ENCODE measurements around the gene OGFOD3.
"Not testable (repeated sequence)": the region's sequence is repeated elsewhere in the genome, so short reads cannot be mapped to it uniquely, and the experiment has no call there.

Gene OGFOD3

DNA sequence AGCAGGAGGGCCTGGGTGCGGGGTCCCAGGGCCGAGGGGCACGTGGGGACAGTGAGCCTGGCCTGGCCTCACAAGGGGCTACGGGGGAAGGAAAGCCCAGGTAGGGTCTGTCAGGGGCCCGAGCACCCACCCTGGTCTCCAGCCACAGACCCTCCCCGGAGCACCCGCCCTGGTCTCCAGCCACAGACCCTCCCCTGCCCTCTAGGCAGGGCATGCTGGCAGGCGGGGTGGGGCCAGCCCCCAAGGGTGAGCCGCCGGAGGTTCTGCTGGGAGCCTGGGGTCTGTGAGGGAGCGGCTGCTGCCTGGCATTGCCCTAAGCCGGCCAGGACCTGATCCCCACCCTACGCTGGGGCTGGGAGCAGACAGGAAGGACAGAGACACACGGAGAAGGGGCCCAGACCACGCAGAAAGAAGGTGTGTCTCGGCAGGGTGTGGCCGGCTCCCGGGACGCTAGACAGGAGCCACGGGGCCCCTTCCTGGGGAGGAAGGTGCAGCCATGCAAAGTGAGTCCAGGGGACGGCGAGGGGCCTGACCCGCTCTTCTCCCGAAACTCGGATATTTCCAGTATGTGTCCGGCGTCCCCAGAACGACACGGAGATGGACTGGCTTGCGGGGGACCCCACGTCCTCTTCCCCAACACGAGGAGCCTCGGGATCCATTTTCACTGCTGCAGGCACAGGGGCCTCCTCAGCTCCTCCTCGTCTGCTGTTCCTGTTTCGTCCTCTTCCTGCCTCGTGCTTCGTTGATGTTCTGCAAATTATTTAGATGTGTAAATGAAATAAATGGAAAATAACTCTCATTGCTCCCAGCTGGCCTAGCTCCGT is 31.3 kb downstream of the OGFOD3 start:
- DNase-seq = no peak

DNA sequence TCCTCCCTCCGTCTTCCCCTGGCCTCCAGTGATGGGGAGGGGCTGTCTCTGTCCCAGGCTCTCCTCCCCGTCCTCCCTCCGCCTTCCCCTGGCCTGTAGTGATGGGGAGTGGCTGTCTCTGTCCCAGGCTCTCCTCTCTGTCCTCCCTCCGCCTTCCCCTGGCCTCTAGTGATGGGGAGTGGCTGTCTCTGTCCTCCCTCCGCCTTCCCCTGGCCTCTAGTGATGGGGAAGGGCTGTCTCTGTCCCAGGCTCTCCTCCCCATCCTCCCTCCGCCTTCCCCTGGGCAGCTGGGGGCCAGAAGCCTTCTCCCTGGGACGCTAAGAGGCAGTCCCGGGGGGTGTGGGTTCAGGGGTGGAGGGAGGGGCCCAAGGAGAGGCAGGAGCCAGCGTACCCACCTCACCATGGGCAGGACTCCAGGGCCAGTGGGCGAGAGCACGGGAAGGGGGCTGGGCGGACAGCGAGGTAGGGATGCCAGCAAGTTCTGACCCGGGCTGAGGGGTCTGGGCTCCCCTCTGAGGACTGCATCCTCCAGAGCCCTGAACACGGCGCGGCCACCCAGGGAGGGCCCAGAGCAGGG is 32.0 kb downstream of the OGFOD3 start:
- no peak for DNase-seq

DNA sequence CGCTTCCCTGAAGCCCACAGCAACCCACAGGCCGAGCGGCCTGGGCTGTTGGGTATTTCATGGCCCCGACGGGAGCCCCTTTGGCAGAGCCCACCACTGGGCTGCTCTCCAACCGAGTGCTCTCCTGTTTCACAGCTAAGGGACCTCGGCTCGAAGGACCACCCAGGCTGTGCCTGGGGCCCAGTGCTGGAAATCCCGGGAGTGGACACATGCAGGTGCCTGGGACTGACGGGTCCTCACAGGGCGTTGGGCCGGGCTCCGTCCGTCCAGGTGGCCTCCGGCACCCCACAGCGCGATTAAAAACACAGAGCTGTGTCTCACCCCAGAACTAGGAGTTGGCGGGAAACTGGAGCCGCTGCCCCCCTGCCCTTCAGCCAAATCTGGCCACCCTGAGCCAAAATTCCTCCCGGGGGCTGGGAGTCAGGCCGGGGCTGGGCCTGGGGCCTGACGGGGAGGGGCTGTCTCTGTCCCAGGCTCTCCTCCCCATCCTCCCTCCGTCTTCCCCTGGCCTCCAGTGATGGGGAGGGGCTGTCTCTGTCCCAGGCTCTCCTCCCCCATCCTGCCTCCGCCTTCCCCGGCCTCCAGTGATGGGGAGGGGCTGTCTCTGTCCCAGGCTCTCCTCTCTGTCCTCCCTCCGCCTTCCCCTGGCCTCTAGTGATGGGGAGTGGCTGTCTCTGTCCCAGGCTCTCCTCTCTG is 32.7 kb downstream of the OGFOD3 start:
- no peak for DNase-seq

GRCh38 chr17:82384730-82385481 is 33.5 kb downstream of the OGFOD3 start:
- DNase-seq = no peak

GRCh38 chr17:82384051-82384729 is 34.2 kb downstream of the OGFOD3 start:
- DNase-seq = no peak

DNA sequence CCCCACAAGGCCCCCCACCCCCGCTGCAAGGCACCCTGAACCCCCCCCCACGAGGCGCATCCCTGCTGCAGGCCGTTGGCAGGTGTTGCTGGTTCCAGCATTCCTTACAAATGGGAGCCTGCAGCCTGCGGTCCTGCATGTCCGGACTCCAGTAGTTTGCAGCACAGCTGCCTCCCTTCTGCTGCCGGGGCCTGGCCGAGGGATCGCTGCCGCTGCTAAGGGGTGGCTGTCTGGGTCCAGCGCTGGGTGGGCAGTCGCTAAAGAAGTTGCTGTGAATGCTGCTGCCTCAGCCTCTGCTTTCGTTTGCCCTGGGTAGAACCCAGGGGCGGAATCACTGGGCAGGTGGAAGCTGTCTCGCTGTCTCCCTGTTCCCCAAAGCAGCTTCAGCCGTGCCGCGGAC is 35.0 kb downstream of the OGFOD3 start:
- DNase-seq = no peak

DNA sequence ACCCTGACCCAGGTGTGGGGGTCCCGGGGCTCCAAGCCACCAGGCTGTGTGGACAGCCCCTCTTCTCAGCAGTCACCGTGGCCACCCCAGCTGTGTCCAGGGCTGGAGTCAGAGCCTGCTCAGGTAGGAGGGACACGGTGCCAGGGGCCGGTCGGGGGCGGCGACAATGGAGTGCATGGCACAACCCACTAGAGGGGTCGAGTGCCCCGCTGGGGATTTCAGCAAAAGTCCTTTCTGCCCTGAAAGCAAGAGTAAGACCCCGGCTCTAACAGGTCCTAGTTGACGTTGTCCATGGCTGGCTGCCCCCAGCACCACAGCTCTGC is 35.5 kb downstream of the OGFOD3 start:
- no peak for DNase-seq

DNA sequence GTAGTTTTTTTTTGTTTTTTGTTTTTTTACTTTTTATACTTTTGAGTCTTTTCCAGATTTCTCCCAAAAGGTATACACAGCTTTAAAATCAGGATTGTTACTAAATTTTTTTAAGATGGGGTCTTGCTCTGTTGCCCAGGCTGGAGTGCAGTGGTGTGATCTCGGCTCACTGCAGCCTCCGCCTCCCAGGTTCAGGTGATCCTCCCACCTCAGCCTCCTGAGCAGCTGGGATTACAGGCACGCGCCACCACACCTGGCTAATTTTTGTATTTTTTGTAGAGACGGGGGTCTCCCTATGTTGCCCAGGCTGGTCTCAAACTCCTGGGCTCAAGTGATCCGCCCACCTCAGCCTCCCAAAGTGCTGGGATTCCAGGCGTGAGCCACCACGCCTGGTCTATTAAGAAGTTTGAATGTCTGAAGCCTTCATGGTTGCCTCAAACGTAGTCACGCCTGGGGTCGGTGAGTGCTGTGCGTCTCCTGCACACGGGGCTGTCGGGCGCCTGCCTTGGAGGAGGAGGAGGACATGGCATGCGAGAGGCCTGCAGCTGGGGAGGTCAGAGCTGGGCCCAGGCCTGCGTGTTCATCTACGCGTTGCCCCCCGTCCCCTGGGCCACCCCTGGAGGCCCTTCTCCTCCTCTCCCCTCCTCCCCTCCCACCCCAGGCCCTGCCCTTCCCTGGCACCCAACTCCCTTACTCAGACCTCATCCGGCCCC is 36.0 kb downstream of the OGFOD3 start:
- not testable (repeated sequence) for DNase-seq

DNA sequence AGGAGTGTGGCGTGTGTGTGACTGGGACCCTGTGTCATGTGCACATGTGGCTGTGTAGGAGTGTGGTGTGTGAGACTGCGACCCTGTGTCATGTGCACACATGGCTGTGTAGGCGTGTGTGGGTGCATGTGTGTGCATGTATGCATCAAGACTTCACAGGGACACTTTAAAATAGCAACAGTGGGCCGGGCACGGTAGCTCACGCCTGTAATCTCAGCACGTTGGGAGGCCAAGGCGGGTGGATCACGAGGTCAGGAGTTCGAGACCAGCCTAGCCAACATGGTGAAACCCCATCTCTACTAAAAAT is 36.7 kb downstream of the OGFOD3 start:
- DNase-seq = not testable (repeated sequence)

DNA sequence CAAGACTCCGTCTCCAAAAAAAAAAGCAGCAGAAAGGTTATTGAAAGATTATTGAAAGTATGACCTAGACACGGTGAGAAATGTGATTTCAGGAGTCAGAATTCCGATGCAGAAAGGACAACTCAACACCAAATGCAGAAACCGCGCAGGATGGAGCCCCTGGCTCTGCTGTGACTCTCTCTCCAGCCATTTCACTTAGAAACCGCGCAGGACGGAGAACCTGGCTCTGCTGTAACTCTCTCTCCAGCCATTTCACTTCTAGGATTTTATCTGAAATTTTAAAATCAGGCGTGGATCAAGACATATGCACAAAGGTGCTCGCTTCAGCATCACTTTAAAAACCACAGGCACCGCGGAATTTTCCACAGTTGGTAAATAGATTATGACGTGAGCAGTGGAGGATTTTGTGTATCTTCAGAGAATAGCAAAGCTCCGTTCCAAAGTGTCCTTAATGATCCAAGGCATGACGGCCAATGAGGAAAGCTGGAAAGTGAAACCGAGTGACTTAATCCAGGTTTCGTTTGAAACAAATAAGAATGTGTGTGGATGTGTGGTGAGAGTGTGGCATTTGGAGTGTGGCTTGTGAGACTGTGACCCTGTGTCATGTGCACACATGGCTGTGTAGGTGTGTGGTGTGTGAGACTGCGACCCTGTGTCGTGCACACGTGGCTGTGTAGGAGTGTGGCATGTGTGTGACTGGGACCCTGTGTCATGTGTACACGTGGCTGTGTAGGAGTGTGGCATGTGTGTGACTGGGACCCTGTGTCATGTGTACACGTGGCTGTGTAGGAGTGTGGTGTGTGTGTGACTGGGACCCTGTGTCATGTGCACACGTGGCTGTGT is 37.3 kb downstream of the OGFOD3 start:
- no peak for DNase-seq

DNA sequence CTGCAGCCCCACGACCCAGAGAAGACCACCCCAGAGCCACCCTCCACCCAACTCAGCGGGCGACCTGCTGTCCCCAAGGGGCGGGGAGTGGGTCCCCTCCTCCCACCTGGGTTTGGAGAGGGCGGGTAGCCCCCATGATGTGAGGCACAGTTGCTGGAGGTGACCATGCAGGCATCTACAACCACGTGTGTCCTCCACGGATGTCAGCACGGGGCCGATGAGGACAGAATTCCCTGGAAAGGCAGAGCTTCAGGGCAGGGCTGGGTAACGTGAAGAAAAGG is 39.7 kb downstream of the OGFOD3 start:
- no peak for DNase-seq

DNA sequence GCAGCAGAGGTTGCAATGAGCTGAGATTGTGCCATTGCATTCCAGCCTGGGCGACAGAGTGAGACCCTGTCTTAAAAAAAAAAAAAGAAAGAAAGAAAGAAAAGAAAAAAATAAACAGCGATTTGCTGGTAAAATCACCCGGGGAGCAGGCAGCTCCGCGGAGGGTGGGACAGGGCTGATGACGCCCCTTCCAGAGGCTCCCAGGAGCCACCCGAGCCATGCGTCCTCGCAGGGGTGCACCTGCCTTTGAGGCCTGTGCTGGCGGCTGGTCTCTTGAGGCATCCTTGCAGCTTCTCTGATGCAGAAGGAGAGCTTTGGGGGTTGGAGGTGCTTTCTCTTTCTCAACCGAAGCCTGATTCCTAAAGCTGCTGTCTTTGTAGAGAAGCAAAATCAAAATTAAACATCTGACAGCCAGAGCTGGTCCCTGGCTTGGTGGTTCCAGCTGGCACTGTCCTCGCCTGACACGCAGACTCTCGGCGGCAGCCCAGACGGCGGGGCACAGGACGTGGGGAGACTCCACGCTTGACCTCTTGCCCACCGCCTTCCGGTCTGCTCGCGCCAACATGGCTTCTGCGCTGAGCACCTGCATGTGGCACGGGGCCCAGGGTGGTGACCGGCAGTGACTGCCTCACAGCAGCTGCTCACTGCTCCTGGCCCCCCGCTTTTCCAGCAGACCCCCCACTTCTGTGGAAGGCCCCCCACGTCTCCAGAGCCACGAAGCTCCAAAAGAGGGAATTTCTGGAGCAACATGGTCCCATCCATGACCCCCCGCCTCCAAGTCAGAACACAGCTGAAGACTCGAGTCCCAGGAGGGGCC is 40.3 kb downstream of the OGFOD3 start:
- no peak for DNase-seq

- not testable (repeated sequence) for DNase-seq
Observed at GRCh38 chr17:82377294-82377693, 41.1 kb downstream of the OGFOD3 start.

DNA sequence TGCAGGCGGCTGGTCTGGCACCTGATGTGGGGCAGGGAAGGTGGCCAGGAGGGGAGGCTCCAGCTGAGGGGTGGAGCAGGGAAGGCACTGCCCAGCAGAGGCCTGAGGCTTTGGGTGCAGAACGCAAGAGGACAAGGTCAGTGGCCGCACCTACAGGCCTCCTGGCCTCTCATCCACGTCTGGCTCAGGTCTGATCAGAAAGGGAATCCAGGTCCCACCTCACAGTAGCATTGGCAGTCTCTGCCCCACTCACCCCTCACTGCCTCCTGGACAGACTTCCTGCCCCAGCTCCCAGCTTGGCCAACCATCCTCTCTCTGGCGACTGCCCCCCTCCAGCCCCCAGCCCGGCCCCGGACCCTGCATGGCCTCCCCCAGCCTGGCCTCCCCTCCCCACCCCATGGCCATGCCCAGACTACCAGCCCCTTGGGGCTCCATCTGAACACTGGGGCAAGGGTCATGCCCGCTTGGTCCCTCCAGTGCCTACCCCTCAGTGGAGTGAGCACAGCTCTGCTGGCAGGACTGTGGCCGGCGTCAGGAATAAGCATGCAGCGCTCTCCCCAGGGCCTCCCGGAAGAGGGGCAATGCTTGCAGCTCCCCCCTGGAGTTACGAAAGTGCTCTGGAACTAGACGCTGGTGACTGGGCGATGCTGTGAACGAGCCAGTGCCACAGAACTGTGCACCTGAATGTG is 42.2 kb downstream of the OGFOD3 start:
- no peak for DNase-seq

DNA sequence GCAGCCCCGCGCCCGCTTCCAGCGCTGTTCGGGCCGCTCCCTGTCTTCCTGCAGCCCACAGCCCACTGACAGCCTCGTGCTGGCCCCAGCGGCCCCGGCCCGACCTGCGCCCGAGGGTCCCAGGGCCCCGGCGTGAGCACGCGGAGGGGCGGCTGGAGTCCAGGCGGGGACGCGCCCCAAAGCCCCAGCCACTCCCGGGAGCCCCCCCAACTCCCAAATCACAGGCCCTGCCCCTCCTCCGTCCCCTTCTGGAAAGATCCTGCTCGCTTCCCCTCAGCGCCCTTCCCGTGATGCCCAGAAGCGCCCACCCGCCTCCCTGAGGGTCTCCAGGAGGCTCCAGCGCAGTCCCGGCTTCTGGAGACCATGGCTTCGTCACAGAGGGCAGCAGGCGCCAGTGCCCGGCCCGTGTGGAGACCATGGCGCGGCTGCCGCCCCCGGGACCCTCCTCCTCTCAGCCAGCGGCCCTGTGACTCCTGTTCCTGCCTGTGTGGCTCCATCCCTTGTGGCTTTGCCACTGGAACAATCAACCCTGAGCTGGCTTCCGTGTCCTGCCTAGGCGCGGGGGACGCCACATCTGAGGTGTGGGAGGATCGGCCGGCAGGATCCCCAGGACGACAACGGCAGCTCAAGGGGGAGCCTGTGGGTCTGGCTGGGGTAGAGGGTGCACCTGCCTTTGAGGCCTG is 42.9 kb downstream of the OGFOD3 start:
- DNase-seq = no peak

DNA sequence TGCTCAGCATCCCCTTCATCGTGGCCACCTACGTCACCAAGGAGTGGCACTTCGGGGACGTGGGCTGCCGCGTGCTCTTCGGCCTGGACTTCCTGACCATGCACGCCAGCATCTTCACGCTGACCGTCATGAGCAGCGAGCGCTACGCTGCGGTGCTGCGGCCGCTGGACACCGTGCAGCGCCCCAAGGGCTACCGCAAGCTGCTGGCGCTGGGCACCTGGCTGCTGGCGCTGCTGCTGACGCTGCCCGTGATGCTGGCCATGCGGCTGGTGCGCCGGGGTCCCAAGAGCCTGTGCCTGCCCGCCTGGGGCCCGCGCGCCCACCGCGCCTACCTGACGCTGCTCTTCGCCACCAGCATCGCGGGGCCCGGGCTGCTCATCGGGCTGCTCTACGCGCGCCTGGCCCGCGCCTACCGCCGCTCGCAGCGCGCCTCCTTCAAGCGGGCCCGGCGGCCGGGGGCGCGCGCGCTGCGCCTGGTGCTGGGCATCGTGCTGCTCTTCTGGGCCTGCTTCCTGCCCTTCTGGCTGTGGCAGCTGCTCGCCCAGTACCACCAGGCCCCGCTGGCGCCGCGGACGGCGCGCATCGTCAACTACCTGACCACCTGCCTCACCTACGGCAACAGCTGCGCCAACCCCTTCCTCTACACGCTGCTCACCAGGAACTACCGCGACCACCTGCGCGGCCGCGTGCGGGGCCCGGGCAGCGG is 43.6 kb downstream of the OGFOD3 start:
- DNase-seq = no peak

DNA sequence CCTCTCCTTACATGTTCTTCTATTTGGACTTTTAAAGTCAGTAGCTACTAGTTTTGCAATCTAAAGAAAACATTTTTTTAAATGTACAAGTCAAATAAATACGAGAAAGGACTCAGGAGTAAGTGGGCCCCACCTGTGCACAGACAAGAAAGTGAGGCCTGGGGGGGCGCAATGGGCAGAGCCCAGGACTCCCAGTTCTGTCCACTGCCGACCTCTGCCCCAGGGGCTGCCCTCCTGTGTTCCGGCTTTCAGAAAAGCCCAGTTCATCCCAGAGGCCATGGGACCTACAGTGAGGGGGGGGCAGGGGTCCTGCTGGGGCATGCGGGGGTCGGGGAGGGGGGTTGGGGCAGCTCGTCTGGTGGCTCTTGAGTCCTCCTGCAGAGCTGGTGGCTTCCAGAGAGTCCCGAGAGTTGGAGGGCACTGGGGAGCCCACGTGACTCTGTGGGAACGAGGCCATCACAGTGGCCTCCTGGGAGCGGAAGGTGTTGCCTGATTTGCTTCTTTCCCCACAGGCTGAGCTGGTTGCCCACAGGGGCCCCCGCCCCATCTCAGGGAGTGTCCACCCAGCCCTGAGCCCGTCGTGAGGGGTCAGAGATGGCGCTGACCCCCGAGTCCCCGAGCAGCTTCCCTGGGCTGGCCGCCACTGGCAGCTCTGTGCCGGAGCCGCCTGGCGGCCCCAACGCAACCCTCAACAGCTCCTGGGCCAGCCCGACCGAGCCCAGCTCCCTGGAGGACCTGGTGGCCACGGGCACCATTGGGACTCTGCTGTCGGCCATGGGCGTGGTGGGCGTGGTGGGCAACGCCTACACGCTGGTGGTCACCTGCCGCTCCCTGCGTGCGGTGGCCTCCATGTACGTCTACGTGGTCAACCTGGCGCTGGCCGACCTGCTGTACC is 44.4 kb downstream of the OGFOD3 start:
- no peak for DNase-seq

- not testable (repeated sequence) for DNase-seq
Observed at GRCh38 chr17:82373072-82373452, 45.3 kb downstream of the OGFOD3 start.
